HL-60 (cell line): ENCODE data around the gene CFAP73.

Source experiments
- DNase-seq, 2 experiments: peaks; one replicate each; pipeline ENCODE4 v3.0.0-alpha.2; 2010 to 2020; ENCODE audit warnings: low read depth in 1 of 2, low spot score in 1 of 2
- H3K27ac ChIP-seq: fragments of 250-450 bp; sonication (Bioruptor Pico); replicated peaks from 2 replicates; pipeline ENCODE4 v1.5.1; 2020; ENCODE audit warnings: mild to moderate bottlenecking, moderate library complexity
- H3K27me3 ChIP-seq: fragments of 250-450 bp; sonication (Bioruptor Pico); 2 replicates; pipeline ENCODE4 v1.5.1; 2021; ENCODE audit warnings: mild to moderate bottlenecking, moderate library complexity; ENCODE audit not compliant: insufficient read depth, poor library complexity, severe bottlenecking
- H3K4me3 ChIP-seq: replicated peaks from 2 replicates; pipeline ENCODE4 v1.5.1; 2011; ENCODE audit warnings: mild to moderate bottlenecking, control low read depth, low read length; ENCODE audit not compliant: insufficient read depth
- CTCF ChIP-seq: IDR thresholded peaks from one replicate; pipeline ENCODE4 v1.5.1; 2011; ENCODE audit warnings: low read length, control low read depth, inconsistent platforms; ENCODE audit not compliant: insufficient read depth
- GABPA ChIP-seq: IDR thresholded peaks from 2 replicates; pipeline ENCODE4 v1.6.1; 2012; ENCODE audit warnings: low read depth
- POLR2AphosphoS5 ChIP-seq: IDR thresholded peaks from 2 replicates; pipeline ENCODE4 v1.6.1; 2012; ENCODE audit warnings: low read depth
- REST ChIP-seq: IDR thresholded peaks from 2 replicates; pipeline ENCODE4 v1.6.1; 2012; ENCODE audit warnings: low read depth; ENCODE audit not compliant: insufficient replicate concordance
- SPI1 ChIP-seq: IDR thresholded peaks from 2 replicates; pipeline ENCODE4 v1.6.1; 2012; ENCODE audit warnings: low read depth, mild to moderate bottlenecking, borderline replicate concordance

CFAP73 gene

GRCh38 chr12:113164014-113164413, 14.5 kb downstream of the CFAP73 start:
- H3K4me3 ChIP-seq, result no peak overlapping the region
- TF ChIP-seq CTCF (no peak), REST (no peak), GABPA (no peak), SPI1 (no peak)
- no peaks in the 10 kb centered on the region for H3K27me3 ChIP-seq
- H3K27ac ChIP-seq, result no peak overlapping the region
- no peak for DNase-seq

DNA sequence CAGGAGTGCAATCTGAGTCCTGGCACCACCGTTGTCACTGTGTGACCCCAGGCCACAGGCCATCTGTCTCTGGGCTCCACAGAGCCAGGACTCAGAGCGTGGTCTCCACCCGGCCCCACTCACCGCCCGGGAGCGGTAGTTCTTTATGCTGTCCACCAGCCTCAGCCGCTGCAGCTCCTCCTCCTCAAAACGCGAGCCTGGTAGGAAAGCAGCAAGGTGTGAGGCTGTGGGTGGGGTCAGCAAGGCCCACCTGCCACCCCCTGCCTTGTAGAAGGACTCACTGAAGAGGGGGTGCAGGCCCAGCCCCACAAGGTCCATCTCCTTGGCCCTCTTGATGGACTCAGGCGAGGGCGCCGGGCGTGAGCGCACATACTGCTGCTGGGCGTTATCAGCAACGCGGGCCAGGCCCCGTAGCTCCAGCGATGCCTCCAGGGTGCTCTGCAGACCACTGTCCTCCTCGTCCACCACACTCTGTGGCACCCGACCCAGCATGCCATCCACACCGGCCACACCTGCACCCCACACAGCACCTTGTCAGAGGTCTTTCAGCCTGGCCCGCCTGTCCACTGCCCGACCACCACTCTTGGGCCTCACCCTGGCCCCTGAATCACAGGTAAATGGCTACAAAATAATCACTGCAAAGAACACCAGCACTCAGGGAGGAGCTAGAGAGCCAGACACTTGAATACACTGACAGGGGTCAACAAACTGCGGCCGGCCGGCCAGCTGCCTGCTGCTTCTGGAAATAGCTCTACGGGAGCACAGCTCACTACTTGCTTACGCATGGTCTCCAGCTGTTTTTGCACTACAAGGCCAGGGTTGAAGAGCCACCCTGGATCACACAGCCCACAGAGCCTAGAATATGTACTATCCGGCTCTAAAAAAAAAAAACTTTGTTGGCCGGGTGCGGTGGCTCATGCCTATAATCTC, 16.3 kb downstream of the CFAP73 start:
- TF ChIP-seq REST (no peak), SPI1 (no peak), CTCF (no peak), POLR2AphosphoS5 (no peak), GABPA (no peak)
- Histone ChIP-seq H3K4me3 (no peak overlapping the region), H3K27ac (no peak overlapping the region), H3K27me3 (no peaks in the 10 kb centered on the region)
- no peak for DNase-seq

GRCh38 chr12:113167868-113168267, 18.3 kb downstream of the CFAP73 start:
- DNase-seq, result no peak
- no peak for TF ChIP-seq CTCF
- TF ChIP-seq GABPA, result no peak
- TF ChIP-seq SPI1, result no peak
- no peak for TF ChIP-seq POLR2AphosphoS5
- TF ChIP-seq REST, result no peak

More at GRCh38 chr12:113167868-113168267, 18.3 kb downstream of the CFAP73 start:
- H3K27ac ChIP-seq, result no peak overlapping the region
- H3K27me3 ChIP-seq, result no peaks in the 10 kb centered on the region
- H3K4me3 ChIP-seq, result no peak overlapping the region
